ENCODE measurements around the gene PRKACB. TPM values are rescaled to one million over a fixed set of nuclear protein-coding genes. Genes with fewer than 3 reads are reported as not detected.

The PRKACB gene
- total RNA-seq, 4 donors from 2014 or later = 13.3 to 75.1 (median 34.2) TPM

DNA sequence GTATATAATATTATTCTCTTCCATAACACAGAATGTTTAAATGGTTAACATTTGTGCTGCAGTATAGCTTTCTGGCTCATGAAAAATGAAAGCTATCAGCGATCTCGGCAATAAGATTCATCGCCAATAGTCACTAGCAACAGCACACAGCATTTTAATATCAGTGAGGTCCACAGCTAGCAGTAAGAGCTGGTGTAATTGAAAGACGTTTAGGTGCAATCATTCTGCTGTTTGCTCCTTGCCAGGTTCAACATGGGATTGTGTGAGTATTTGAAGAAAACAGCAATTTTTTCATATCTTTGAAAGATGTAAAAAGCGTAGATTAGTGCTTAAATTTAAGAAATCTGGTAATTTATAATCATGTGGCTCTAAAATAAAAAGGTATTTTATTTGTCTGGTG, 20.1 kb downstream of the PRKACB start:
- intact Hi-C loops (cut with DNase I; ENCODE audit: low total_unique reads) = no loop called here
- H3K4me3 ChIP-seq = no peak overlapping the region
- H3K9me3 ChIP-seq = no peaks in the 10 kb centered on the region
- TF ChIP-seq CTCF (IDR thresholded peaks at IDR 0.05) = no peak
- TF ChIP-seq POLR2A (IDR thresholded peaks at IDR 0.05) = no peak
- no peaks in the 10 kb centered on the region for H3K27me3 ChIP-seq
- no peaks in the 10 kb centered on the region for H3K4me1 ChIP-seq
- no peak overlapping the region for H3K27ac ChIP-seq
- H3K36me3 ChIP-seq = no peaks in the 10 kb centered on the region
- DNase-seq = no peak

- no peak overlapping the region for H3K4me3 ChIP-seq
- H3K36me3 ChIP-seq = no peaks in the 10 kb centered on the region
- no peak for TF ChIP-seq CTCF (IDR thresholded peaks at IDR 0.05)
- H3K27me3 ChIP-seq = no peaks in the 10 kb centered on the region
- H3K9me3 ChIP-seq = no peaks in the 10 kb centered on the region
- no peak overlapping the region for H3K27ac ChIP-seq
- DNase-seq = no peak
- intact Hi-C loops (cut with DNase I; ENCODE audit: low total_unique reads) = no loop called here
- H3K4me1 ChIP-seq = no peaks in the 10 kb centered on the region
These were observed 20.5 kb downstream of the PRKACB start for GRCh38 chr1:84164567-84165021.

GRCh38 chr1:84165601-84166000, 21.5 kb downstream of the PRKACB start:
- Histone ChIP-seq H3K4me1 (no peaks in the 10 kb centered on the region), H3K27ac (no peak overlapping the region), H3K9me3 (no peaks in the 10 kb centered on the region), H3K27me3 (no peaks in the 10 kb centered on the region), H3K4me3 (no peak overlapping the region), H3K36me3 (no peaks in the 10 kb centered on the region)
- DNase-seq = no peak
- TF ChIP-seq CTCF (IDR thresholded peaks at IDR 0.05) (no peak), POLR2A (IDR thresholded peaks at IDR 0.05) (no peak)
- intact Hi-C loops (cut with DNase I; ENCODE audit: low total_unique reads) = no loop called here

DNA sequence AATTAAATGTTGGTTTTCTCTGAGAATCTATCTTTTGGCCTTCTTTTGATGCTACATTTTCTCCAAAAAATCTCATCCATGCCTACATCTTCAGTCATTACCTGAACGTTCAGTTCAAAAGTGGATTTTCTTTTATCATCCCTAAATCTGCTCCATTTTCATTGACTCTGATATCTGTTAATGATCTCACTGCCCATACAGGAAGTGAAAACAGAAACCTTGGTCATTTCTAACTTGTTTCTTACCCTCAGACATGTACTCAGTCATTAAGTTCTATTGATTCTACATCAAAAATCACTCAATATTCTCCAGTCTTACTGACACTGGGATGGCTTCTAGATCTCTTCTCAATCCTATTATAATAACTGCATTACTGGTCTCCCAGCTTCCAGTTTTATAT, 22.7 kb downstream of the PRKACB start:
- no peaks in the 10 kb centered on the region for H3K9me3 ChIP-seq
- no peak for DNase-seq
- H3K4me1 ChIP-seq = no peaks in the 10 kb centered on the region
- no peak overlapping the region for H3K4me3 ChIP-seq
- H3K36me3 ChIP-seq = no peaks in the 10 kb centered on the region
- no peaks in the 10 kb centered on the region for H3K27me3 ChIP-seq
- no peak overlapping the region for H3K27ac ChIP-seq
- TF ChIP-seq POLR2A (IDR thresholded peaks at IDR 0.05) = no peak
- TF ChIP-seq CTCF (IDR thresholded peaks at IDR 0.05) = no peak
- intact Hi-C loops (cut with DNase I; ENCODE audit: low total_unique reads) = no loop called here

DNA sequence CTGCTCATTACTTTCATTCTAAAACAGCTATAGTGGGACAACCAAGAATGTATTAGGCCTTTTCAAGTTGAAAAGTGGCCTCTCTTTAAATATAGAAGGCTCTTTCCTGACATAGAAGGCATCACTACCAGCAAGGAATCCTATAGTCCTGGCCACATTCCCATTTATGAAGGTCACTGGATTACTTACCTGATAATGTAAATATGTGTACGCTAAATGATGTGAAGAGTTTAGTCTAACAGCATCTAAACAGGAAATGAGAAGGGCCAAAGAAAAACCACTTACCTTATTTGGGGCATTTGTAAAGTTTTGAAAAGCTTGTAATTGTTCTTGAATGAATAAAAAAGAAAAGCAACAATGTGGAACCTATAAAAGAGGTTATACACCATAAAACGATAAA, 24.7 kb downstream of the PRKACB start:
- H3K27me3 ChIP-seq = no peaks in the 10 kb centered on the region
- H3K36me3 ChIP-seq = no peaks in the 10 kb centered on the region
- intact Hi-C loops (cut with DNase I; ENCODE audit: low total_unique reads) = no loop called here
- no peaks in the 10 kb centered on the region for H3K4me1 ChIP-seq
- DNase-seq = no peak
- no peak overlapping the region for H3K27ac ChIP-seq
- no peak overlapping the region for H3K4me3 ChIP-seq
- no peak for TF ChIP-seq POLR2A (IDR thresholded peaks at IDR 0.05)
- TF ChIP-seq CTCF (IDR thresholded peaks at IDR 0.05) = no peak
- no peaks in the 10 kb centered on the region for H3K9me3 ChIP-seq

Measured in uterus (tissue), 4 donors.